GM18526 (cell line): ENCODE data around the gene MYCT1.

Experiments used
- POLR2A ChIP-seq: IDR thresholded peaks from 3 replicates; pipeline ENCODE4 v1.6.1; 2011; ENCODE audit not compliant: insufficient read length; ENCODE audit errors: extremely low read depth

MYCT1 gene, protein sequence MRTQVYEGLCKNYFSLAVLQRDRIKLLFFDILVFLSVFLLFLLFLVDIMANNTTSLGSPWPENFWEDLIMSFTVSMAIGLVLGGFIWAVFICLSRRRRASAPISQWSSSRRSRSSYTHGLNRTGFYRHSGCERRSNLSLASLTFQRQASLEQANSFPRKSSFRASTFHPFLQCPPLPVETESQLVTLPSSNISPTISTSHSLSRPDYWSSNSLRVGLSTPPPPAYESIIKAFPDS

DNA sequence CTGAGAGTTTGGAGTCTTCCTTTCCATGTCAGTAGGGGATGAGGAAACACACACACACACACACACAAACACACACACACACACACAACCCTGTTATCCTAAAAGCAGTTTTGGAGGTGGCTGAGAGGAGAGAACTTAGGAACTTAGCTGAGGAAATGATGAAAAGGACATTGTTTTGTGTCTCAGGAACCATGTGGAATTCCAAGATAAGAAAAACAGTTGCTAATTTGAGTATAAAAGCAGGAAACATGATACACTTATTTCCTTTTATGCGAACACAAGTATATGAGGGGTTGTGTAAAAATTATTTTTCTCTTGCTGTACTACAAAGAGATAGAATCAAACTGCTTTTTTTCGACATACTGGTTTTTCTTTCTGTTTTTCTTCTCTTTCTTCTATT lies at the start of gene MYCT1:
TSS of gene MYCT1 (plus strand) at position 264 of the 400 bp plus-strand sequence. CDS start at position 270, 6 bp downstream.
- no peak for TF ChIP-seq POLR2A

DNA sequence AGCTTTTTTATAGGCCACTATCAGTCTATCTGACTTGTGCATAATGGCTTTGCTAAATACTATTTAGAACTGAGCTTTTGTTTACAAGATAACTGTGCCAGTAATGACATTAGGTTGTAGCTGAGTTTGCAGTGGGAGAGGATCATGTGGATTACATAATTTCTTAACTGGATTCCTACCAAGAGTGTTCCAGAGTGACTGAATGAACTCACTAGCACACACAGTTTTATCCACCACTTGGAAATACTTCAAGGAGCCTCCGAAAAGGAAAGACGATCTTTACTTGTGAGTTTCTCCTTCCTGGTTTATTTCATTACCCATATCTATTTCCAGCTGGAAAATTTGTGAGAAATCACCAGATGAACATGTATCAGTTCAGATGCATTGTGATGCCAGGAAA lies 49.6 kb upstream of the MYCT1 start:
- no peak for TF ChIP-seq POLR2A

DNA sequence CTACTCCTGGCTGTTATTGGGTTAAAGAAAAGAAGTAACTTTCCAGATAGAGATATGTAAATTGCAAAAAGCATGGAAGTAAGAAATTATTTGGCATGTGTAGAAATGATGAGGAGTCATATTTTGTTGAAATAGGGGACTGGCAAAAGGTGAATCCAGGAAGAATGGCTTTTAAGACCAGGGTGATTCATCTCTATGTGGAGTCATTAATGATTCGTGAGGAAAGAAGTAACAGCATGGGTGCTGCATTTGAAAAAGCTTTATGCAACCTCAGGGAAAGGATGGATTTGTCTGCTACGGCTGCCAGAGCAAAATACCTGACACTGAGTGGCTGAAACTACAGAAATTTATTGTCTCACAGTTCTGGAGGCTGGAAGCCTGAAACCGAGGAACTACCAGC lies 45.7 kb upstream of the MYCT1 start:
- TF ChIP-seq POLR2A = no peak

DNA sequence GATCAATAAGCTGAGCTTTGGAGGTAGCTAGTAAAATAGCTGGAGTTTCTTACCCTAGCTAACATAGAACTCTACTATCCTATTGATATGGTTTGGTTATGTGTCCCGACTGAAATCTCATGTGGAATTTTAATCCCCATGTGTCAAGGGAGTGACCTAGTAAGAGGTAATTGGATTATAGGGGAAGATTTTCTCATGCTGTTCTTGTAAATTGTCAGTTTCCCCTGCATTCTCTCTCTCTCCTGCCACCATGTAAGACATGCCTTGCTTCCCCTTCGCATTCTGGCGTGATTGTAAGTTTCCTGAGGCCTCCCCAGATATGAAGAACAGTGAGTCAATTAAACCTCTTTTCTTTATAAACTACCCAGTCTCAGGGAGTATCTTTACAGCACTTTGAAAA lies 35.9 kb upstream of the MYCT1 start:
- TF ChIP-seq POLR2A = no peak

DNA sequence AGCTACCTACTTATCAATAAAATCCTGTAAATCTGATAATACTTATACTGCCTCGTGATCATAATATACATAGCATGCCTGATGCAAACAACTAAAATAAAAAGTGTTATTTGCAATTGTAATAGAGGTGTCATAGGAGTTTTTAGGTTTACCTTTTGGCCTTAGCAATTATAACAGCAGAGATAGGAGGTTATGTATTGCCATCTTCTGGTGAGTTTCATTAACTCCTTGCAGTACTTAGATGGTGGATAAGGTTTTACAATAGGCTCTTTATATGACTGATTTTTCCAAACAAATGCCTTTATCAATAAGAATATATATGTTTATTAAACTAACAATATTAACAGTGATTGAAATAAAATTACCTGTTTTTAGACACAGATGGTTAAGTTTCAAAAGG lies 27.8 kb upstream of the MYCT1 start:
- TF ChIP-seq POLR2A = no peak

DNA sequence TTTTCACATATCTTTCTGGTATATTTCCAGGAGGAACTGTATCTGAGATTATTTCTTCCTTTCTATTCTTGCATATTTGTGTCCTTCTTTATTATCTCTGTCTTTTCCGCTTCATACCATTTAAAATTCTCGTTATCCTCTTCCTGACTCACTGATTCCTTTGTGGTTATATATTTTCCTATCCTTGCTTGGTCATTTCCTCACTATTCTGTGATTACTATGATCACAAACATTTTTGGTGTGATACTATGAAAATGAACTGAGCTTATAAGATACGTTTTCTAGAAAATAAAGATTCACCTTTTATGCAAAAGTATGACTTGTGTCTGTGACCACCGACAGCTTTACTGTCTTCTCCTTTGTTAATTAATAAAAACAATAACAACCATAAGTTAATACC lies 26.5 kb upstream of the MYCT1 start:
- TF ChIP-seq POLR2A = no peak

DNA sequence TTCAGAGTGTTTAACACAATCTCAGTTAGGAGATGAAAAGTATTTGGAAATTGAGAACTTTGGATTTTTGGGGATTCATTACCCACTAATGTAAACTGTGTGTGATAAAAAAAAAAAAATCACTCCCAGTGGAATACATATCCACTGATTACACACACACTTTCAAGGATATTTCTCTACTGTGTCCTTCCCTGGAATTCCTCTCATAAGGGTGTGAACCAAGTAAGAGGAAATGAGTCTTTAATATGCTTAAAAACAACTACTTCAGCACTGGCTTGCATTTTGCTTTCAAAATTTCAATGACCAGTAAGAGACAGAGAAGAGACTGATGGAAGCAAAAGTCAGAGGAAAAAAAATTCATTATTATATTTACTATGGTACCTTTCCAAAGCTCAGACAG lies 24.5 kb upstream of the MYCT1 start:
- TF ChIP-seq POLR2A = no peak

DNA sequence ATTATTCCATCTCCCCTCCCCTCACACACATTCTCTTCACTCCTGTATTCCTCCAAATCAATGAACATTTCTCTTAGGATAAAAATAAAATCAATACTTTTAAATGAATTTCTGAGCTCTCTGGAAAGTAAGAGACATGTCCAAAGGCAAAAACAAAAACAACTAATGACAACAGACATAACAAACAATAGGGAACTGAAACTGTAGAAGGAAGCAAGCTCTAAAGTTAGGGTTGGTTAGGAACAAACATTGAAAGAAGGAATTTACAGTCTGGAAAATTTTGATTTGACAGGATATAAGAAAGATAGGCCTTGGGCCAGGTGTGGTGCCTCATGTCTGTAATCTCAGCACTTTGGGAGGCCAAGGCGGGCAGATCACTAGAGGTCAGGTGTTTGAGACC lies 17.5 kb upstream of the MYCT1 start:
- TF ChIP-seq POLR2A = no peak

DNA sequence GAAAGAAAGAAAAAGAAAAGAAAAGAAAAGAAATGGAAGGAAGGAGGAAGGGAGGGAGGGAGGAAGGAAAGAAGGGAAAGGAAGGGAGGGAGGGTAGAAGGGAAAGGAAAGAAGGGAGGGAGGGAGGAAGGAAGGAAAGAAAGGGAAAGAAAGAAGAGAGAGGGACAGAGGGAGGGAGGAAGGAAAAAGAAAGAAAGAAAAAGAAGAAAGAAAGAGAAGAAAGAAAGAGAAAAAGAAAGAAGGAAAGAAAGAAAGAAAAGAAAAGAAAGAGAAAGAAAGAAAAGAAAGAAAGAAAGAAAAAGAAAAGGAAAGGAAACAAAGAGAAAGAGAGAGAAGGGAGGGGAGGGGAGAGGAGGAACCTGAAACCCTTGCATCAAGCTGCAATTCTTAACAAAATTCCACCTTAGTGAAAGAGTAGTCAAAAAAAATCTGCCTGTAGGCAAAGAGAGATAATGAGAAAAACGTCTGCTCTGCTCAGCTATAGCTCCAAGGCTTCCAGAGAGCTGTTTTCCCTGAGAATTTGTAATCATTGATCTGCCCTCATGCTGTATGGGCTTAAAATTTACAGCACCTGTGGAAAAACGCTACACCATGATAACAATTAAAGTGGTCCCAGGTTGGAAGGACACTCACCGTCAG lies 16.7 kb upstream of the MYCT1 start:
- TF ChIP-seq POLR2A = no peak

DNA sequence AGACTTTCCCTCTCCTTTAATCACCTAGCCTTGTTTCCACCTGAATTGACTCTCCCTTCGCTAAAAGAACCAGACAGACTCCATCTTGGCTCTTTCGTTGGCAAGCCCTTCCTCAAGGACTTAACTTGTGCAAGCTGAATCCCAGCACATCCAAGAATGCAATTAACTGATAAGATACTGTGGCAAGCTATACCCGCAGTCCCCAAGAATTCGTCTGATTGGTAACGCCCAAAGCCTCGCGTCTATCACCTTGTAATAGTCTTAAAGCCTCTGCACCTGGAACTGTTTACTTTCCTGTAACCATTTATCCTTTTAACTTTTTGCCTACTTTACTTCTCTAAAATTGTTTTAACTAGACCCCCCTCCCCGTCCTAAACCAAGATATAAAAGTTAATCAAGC lies 15.6 kb upstream of the MYCT1 start:
- no peak for TF ChIP-seq POLR2A

DNA sequence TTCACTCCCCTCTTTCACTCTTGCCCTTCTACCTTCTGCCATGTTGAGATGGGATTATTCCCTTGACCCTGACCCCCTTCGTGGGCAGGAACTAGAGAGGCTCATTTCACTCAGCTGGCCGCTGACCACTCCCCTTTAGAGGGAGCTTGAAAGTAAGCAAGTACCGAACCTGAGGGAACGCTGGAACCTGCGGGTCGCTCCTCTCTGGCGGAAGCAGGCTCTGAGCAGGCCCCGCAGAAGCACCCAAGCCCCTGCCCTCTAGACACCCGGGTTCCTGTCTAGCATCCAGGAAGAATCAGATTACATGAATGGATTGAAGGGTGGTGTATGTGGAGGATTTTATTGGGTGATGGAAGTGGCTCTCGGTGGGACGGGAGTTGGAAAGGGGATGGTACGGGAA lies 11.9 kb upstream of the MYCT1 start:
- TF ChIP-seq POLR2A = no peak

DNA sequence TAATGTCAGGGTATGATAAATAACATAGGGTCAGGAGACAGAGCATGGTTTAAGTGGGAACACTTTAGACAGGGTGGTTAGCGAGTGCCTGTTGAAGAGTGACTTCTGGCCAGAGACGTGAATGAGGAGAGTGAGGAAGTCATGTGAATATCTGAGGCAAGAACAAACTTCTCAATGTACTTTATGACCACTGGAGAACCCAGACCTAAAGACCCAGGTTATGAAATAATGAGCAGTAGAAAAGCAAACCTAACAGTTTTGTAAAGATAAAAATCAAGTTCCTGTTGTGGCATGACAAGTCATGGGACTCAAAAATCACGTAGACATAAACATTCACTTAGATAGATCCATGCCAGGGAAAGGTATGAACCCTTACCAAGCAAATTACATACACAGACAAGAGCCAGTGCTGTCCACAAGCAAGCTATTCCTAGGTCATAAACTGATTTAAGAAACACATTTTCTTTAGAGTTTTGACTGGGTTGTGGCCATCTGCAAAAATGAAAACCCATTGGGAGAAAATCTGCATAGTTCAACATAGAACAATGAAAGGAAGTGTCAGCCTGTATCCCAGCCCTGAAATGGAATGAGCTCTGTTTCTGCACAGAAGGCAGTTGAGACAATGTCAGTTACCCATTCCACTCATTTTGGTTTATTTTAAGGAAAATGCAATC lies 2.2 kb upstream of the MYCT1 start:
- TF ChIP-seq POLR2A = no peak

DNA sequence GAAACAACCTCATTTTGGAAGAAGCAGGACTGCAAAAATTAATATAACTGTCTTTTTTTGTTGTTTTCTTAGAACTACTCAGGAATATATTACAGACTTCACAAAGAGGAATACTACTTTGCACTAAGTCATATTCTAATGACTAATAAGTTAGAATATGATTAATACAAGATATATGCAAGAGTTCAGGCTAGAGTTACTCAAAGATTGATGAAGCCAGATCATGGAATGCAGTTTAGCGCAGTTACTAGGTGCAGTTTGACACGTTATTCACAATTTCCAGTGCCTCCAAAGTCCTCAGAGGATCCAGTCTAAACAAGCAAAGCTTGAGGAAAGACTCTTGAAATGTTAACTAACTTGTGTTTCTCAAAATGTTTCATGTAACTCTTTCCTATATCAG lies 1.2 kb upstream of the MYCT1 start:
- no peak for TF ChIP-seq POLR2A

DNA sequence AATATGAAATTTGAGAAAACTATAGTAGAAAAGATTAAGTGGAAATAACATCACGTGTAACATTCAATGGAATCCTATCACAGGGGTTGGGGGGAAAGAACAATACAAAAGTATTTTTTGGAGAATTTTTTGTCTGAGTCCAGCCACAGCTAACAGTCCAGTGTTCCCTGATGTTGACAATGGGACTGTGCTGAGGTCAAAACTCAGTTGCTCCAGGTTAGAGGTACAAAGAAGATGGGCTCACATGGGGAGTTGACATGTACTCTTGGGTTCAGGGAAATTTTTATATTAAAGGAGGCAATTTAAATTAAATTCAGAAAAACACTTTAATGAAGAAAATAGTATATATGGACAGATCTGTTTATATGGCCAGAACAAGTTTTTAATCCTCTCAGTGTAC lies 995 bp downstream of the MYCT1 start:
- TF ChIP-seq POLR2A = no peak

DNA sequence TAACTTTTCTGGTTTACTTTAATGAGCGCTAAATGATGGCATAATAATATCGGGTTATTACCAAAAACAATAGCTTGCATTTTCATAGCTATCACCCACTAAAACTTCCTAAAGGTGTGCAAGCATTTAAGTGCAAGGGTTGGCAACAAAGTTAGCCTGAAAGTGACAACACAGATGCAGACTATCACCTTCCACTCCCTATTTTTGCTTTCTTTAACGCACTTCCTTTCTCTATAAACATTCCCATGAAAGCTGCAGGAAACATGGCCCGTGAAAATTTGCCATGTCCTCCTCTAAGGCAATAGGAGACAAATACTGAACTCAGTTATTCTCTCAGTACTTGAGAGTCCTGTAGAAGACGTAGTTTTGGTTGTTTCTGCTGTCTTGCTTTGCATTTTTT lies 2.7 kb downstream of the MYCT1 start:
- TF ChIP-seq POLR2A = no peak

DNA sequence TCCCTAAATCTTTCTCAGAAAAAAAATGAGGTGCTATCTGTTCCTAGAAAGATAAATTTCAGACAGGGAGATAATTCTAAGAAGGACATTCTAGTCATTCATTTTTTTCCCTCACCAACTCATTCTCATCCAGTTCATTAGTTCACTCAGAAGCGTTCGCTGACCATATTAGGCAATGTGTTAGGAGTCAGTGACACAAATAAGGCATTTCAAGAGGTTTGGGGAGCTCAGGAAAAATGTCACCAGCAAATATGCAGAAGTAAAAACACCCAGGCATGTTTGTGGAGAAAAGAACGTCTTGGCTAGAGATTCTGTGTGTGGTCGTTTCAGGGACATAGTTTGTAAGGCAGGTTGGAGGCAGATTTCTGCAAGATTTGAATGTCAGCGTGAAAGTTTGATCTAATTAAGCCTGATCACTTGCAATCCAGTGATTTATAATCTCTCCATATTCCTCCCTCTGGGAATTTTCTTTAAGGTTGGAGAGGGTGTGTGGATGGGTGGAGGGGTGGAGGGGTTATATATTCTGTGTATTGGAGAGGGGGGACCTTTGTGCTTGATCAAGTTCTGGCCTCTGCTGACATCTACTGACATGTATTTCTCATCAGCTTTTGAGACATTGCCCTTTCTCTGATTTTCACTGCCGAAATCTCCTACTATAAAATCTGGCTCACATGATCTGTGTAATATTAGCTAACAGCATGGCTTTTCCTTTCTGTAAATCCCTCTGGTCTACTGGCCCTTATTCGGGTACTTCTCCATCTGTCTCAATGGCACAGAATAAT lies 3.6 kb downstream of the MYCT1 start:
- TF ChIP-seq POLR2A = no peak
